WTC11 (cell line): ENCODE measurements around the gene RXFP2. TPM values are rescaled to one million over a fixed set of nuclear protein-coding genes. Genes with fewer than 3 reads are reported as not detected.

Source experiments
- ATAC-seq: fragments of 200-7000 bp; cut with Tn5 transposase; 2 replicates; pipeline ENCODE4 v1.10.0; 2021; ENCODE audit warnings: mild to moderate bottlenecking, moderate library complexity
- CTCF ChIA-PET: fragments of 300-600 bp; sonication (Branson Sonifier 250); formaldehyde crosslinking; loops from one replicate; lab custom pipeline; 2021; ENCODE audit warnings: antibody characterized with exemption; lab: Charles Lee
- POLR2A ChIA-PET: fragments of 350-600 bp; sonication (Branson Sonifier 250); formaldehyde crosslinking; loops from one replicate; lab custom pipeline; 2021; ENCODE audit warnings: antibody characterized with exemption; lab: Charles Lee
- DNase-seq: peaks from one replicate; pipeline ENCODE4 v3.0.0; 2021; ENCODE audit warnings: low spot score
- H3K27ac Mint-ChIP-seq: 2 replicates; pipeline ENCODE4 v1.8.0; 2021; ENCODE audit warnings: mixed read lengths
- H3K27me3 Mint-ChIP-seq: 2 replicates; pipeline ENCODE4 v1.8.0; 2021; ENCODE audit warnings: low read depth, mild to moderate bottlenecking, moderate library complexity, mixed read lengths
- H3K36me3 Mint-ChIP-seq: 2 replicates; pipeline ENCODE4 v1.8.0; 2021; ENCODE audit warnings: mixed read lengths
- H3K4me1 Mint-ChIP-seq: 2 replicates; pipeline ENCODE4 v1.8.0; 2022; ENCODE audit warnings: mixed read lengths
- H3K4me3 Mint-ChIP-seq: 2 replicates; pipeline ENCODE4 v1.8.0; 2021; ENCODE audit warnings: mild to moderate bottlenecking, moderate library complexity, mixed read lengths
- H3K9me3 Mint-ChIP-seq: 2 replicates; pipeline ENCODE4 v1.8.0; 2021; ENCODE audit warnings: mixed read lengths
- AFF4 ChIP-seq: sonication (generic); formaldehyde crosslinking; IDR thresholded peaks from 2 replicates; pipeline ENCODE4 v1.8.1; 2023; ENCODE audit warnings: mild to moderate bottlenecking, missing genetic modification reagents, borderline replicate concordance
- CBFB ChIP-seq: sonication (generic); formaldehyde crosslinking; IDR thresholded peaks from 2 replicates; pipeline ENCODE4 v1.8.1; 2022; ENCODE audit warnings: mild to moderate bottlenecking, low read depth, missing genetic modification reagents
- GABPB1 ChIP-seq: sonication (generic); formaldehyde crosslinking; IDR thresholded peaks from 2 replicates; pipeline ENCODE4 v1.8.1; 2023; ENCODE audit warnings: mild to moderate bottlenecking, missing genetic modification reagents
- JUN ChIP-seq: sonication (generic); formaldehyde crosslinking; IDR thresholded peaks from 2 replicates; pipeline ENCODE4 v1.8.0; 2023; ENCODE audit warnings: mild to moderate bottlenecking, missing genetic modification reagents
- NFYB ChIP-seq: sonication (generic); formaldehyde crosslinking; conservative IDR thresholded peaks from 2 replicates; pipeline ENCODE4 v1.8.0; 2022; ENCODE audit warnings: low read depth, missing genetic modification reagents
- TCF7 ChIP-seq: sonication (generic); formaldehyde crosslinking; IDR thresholded peaks from 2 replicates; pipeline ENCODE4 v1.8.0; 2022; ENCODE audit warnings: mild to moderate bottlenecking, low read depth, missing genetic modification reagents, moderate library complexity
- TEAD4 ChIP-seq: sonication (generic); formaldehyde crosslinking; IDR thresholded peaks from 2 replicates; pipeline ENCODE4 v1.8.0; 2022; ENCODE audit warnings: mild to moderate bottlenecking, missing genetic modification reagents
- ZMAT4 ChIP-seq: fragments of 250-450 bp; sonication (Bioruptor Pico); IDR thresholded peaks from 2 replicates; pipeline ENCODE4 v1.9.0; 2021; ENCODE audit warnings: mild to moderate bottlenecking
- ZNF138 ChIP-seq: sonication (generic); formaldehyde crosslinking; conservative IDR thresholded peaks from 2 replicates; pipeline ENCODE4 v1.8.1; 2022; ENCODE audit warnings: mild to moderate bottlenecking, moderate library complexity, missing genetic modification reagents
- ZNF219 ChIP-seq: sonication (generic); formaldehyde crosslinking; IDR thresholded peaks from 2 replicates; pipeline ENCODE4 v1.8.0; 2023; ENCODE audit warnings: missing genetic modification reagents, mild to moderate bottlenecking, borderline replicate concordance
- ZNF263 ChIP-seq: sonication (generic); formaldehyde crosslinking; IDR thresholded peaks from 2 replicates; pipeline ENCODE4 v1.8.1; 2022; ENCODE audit warnings: low read depth, mild to moderate bottlenecking, moderate library complexity, missing genetic modification reagents
- ZNF281 ChIP-seq: sonication (generic); formaldehyde crosslinking; IDR thresholded peaks from 2 replicates; pipeline ENCODE4 v1.8.0; 2023; ENCODE audit warnings: mild to moderate bottlenecking, missing genetic modification reagents
- total RNA-seq: library from RNA; stranded (reverse); gene quantifications from 3 replicates; pipeline ENCODE4 v1.2.3, GENCODE V29; 2021
- TF ChIP-seq, protein P1 (sequence below): sonication (generic); formaldehyde crosslinking; IDR thresholded peaks from 2 replicates; pipeline ENCODE4 v1.8.1; 2022; ENCODE audit warnings: missing genetic modification reagents, borderline replicate concordance
- TF ChIP-seq, protein P2 (sequence below): sonication (generic); formaldehyde crosslinking; IDR thresholded peaks from 2 replicates; pipeline ENCODE4 v1.8.1; 2023; ENCODE audit warnings: mild to moderate bottlenecking, missing genetic modification reagents
- TF ChIP-seq, protein P3 (sequence below): sonication (generic); formaldehyde crosslinking; IDR thresholded peaks from 2 replicates; pipeline ENCODE4 v1.8.0; 2022; ENCODE audit warnings: mild to moderate bottlenecking, missing genetic modification reagents

The RXFP2 gene
- total RNA-seq, 1 experiment from 2014 or later = not detected

GRCh38 chr13:31774186-31774750 lies 34.9 kb downstream of the RXFP2 start:
- CTCF ChIA-PET = no interaction called here
- ATAC-seq (no peak), DNase-seq (no peak)
- Mint-ChIP-seq H3K27me3 (no peaks in the 10 kb centered on the region), H3K4me1 (no peaks in the 10 kb centered on the region), H3K36me3 (no peaks in the 10 kb centered on the region), H3K9me3 (no peaks in the 10 kb centered on the region), H3K27ac (no peak overlapping the region), H3K4me3 (no peak overlapping the region)
- no peak for TF ChIP-seq ZNF219 (CRISPR knock-in tag)
- TF ChIP-seq, protein P1, sequence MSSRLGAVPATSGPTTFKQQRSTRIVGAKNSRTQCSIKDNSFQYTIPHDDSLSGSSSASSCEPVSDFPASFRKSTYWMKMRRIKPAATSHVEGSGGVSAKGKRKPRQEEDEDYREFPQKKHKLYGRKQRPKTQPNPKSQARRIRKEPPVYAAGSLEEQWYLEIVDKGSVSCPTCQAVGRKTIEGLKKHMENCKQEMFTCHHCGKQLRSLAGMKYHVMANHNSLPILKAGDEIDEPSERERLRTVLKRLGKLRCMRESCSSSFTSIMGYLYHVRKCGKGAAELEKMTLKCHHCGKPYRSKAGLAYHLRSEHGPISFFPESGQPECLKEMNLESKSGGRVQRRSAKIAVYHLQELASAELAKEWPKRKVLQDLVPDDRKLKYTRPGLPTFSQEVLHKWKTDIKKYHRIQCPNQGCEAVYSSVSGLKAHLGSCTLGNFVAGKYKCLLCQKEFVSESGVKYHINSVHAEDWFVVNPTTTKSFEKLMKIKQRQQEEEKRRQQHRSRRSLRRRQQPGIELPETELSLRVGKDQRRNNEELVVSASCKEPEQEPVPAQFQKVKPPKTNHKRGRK (CRISPR knock-in tag) = no peak
- TF ChIP-seq ZNF138 (CRISPR knock-in tag) = no peak
- no peak for TF ChIP-seq TCF7 (CRISPR knock-in tag)
- TF ChIP-seq CBFB = no peak
- no peak for TF ChIP-seq ZMAT4 (CRISPR knock-in tag)
- TF ChIP-seq AFF4 (CRISPR knock-in tag) = no peak
- TF ChIP-seq ZNF263 (CRISPR knock-in tag) = no peak
- TF ChIP-seq, protein P2, sequence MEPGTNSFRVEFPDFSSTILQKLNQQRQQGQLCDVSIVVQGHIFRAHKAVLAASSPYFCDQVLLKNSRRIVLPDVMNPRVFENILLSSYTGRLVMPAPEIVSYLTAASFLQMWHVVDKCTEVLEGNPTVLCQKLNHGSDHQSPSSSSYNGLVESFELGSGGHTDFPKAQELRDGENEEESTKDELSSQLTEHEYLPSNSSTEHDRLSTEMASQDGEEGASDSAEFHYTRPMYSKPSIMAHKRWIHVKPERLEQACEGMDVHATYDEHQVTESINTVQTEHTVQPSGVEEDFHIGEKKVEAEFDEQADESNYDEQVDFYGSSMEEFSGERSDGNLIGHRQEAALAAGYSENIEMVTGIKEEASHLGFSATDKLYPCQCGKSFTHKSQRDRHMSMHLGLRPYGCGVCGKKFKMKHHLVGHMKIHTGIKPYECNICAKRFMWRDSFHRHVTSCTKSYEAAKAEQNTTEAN = no peak
- TF ChIP-seq ZNF281 = no peak
- TF ChIP-seq JUN (CRISPR knock-in tag) = no peak
- TF ChIP-seq NFYB (CRISPR knock-in tag) = no peak
- TF ChIP-seq, protein P3, sequence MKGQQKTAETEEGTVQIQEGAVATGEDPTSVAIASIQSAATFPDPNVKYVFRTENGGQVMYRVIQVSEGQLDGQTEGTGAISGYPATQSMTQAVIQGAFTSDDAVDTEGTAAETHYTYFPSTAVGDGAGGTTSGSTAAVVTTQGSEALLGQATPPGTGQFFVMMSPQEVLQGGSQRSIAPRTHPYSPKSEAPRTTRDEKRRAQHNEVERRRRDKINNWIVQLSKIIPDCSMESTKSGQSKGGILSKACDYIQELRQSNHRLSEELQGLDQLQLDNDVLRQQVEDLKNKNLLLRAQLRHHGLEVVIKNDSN (CRISPR knock-in tag) = no peak
- no peak for TF ChIP-seq GABPB1 (CRISPR knock-in tag)
- no peak for TF ChIP-seq TEAD4 (CRISPR knock-in tag)
- POLR2A ChIA-PET = no interaction called here
